Epithelial cell of proximal tubule (primary cell): ENCODE measurements around the gene GFRA4. TPM values are rescaled to one million over a fixed set of nuclear protein-coding genes. Genes with fewer than 3 reads are reported as not detected.

Source experiments
- DNase-seq: peaks from one replicate; pipeline ENCODE4 v3.0.0-alpha.2; 2011; ENCODE audit warnings: low read depth
- H3K4me3 ChIP-seq: 2 replicates; pipeline ENCODE4 v1.5.1; 2011; ENCODE audit warnings: low read depth, mild to moderate bottlenecking, low read length
- CTCF ChIP-seq: conservative IDR thresholded peaks from 2 replicates; pipeline ENCODE4 v1.5.1; 2012; ENCODE audit warnings: low read depth, mild to moderate bottlenecking, low read length
- total RNA-seq: library from RNA; depleted of rRNA; stranded (reverse); fragments of >200 nt; gene quantifications from 2 replicates; pipeline ENCODE4 v1.2.3, GENCODE V29; 2015

GFRA4 gene
- total RNA-seq, 1 donor from 2014 or later = not detected

GRCh38 chr20:3614466-3614865 lies 48.7 kb downstream of the GFRA4 start:
- DNase-seq = no peak
- H3K4me3 ChIP-seq = no peak overlapping the region
- TF ChIP-seq CTCF = no peak

- no peak for TF ChIP-seq CTCF
- DNase-seq = no peak
- H3K4me3 ChIP-seq = no peak overlapping the region
Observed at GRCh38 chr20:3613821-3614440, 49.3 kb downstream of the GFRA4 start.

- DNase-seq = no peak
- TF ChIP-seq CTCF = no peak
- H3K4me3 ChIP-seq = no peak overlapping the region
Observed at GRCh38 chr20:3612795-3613572, 50.2 kb downstream of the GFRA4 start.

GRCh38 chr20:3611901-3612300 lies 51.3 kb downstream of the GFRA4 start:
- DNase-seq = no peak
- no peak overlapping the region for H3K4me3 ChIP-seq
- no peak for TF ChIP-seq CTCF

Other genes starting within 250 kb of the GFRA4 start
- 11.4 and 15.4 TPM in 2 replicates for gene ATRN, start 192.4 kb downstream of the GFRA4 start, total RNA-seq
- gene ADAM33, start 18.6 kb upstream of the GFRA4 start, total RNA-seq = not detected in 2 replicates
- not detected in 2 replicates for gene SIGLEC1, start 49.2 kb upstream of the GFRA4 start, total RNA-seq
- gene HSPA12B, start 69.3 kb upstream of the GFRA4 start, total RNA-seq = not detected in 2 replicates
- gene ADISSP, start 104.4 kb upstream of the GFRA4 start, total RNA-seq = 62.0 and 64.6 TPM in 2 replicates
- gene SPEF1, start 118.0 kb upstream of the GFRA4 start, total RNA-seq = 0.92 TPM in 1 of 2 replicates, not detected in the other
- gene CENPB, start 123.3 kb upstream of the GFRA4 start, total RNA-seq = 82.3 and 99.8 TPM in 2 replicates
- 42.3 and 46.6 TPM in 2 replicates for gene CDC25B, start 132.9 kb upstream of the GFRA4 start, total RNA-seq
- gene AP5S1, start 157.1 kb upstream of the GFRA4 start, total RNA-seq = 14.4 and 22.5 TPM in 2 replicates
- 20.8 and 22.2 TPM in 2 replicates for gene MAVS, start 183.4 kb upstream of the GFRA4 start, total RNA-seq
- gene PANK2, start 226.0 kb upstream of the GFRA4 start, total RNA-seq = 29.3 and 45.4 TPM in 2 replicates